Subcutaneous adipose tissue (tissue), 4 donors: ENCODE data around the gene ACOXL. TPM values are rescaled to one million over a fixed set of nuclear protein-coding genes. Genes with fewer than 3 reads are reported as not detected.

ENCODE experiments used
- CTCF ChIP-seq: fragments of 450-650 bp; IDR thresholded peaks from one replicate; pipeline ENCODE4 v1.5.1; 2016; ENCODE audit warnings: low read depth, mild to moderate bottlenecking, control low read depth, antibody characterized with exemption, moderate library complexity
- total RNA-seq, 4 donors: library from RNA; depleted of rRNA; stranded (reverse); fragments of >200 nt; gene quantifications; one replicate each; pipeline ENCODE4 v1.1.0, GENCODE V29; 2016

The ACOXL gene
- total RNA-seq, 4 donors from 2014 or later: not detected

- no peak for TF ChIP-seq CTCF
These were observed 248.1 kb downstream of the ACOXL start for GRCh38 chr2:110980339-110981062.

- TF ChIP-seq CTCF: no peak
These were observed 250.8 kb downstream of the ACOXL start for GRCh38 chr2:110983133-110983532.

GRCh38 chr2:110984694-110985490, 252.5 kb downstream of the ACOXL start:
- no peak for TF ChIP-seq CTCF

- no peak for TF ChIP-seq CTCF
These were observed 258.1 kb downstream of the ACOXL start for GRCh38 chr2:110990440-110990839.

- TF ChIP-seq CTCF: no peak
These were observed 259.5 kb downstream of the ACOXL start for GRCh38 chr2:110991911-110992310.

GRCh38 chr2:110992886-110993285, 260.5 kb downstream of the ACOXL start:
- no peak for TF ChIP-seq CTCF

GRCh38 chr2:110993557-110994231, 261.3 kb downstream of the ACOXL start:
- TF ChIP-seq CTCF: no peak
